ENCODE measurements around the gene RGS7.
"Not testable (repeated sequence)": the region's sequence is repeated elsewhere in the genome, so short reads cannot be mapped to it uniquely, and the experiment has no call there.

Gene RGS7

DNA sequence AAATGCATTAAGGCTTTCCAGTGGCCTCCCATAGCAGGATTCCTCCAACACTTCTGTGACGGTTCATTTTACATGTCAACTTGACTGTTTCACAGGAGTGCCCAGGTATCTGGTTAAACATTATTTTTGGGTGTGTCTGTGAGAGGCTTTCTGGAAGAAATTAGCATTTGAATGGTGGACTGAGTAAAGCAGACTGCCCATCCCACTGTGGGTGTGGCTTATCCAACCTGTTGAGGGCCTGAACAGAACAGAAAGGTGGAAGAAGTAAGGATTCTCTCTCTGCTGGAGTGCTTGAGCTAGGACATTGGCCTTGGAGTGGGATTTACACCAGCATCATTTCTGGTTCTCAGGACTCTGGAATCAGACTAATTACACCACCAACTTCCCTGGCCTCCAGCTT is 85.6 kb downstream of the RGS7 start:
- no peak for DNase-seq (ENCODE audit: low spot score)

DNA sequence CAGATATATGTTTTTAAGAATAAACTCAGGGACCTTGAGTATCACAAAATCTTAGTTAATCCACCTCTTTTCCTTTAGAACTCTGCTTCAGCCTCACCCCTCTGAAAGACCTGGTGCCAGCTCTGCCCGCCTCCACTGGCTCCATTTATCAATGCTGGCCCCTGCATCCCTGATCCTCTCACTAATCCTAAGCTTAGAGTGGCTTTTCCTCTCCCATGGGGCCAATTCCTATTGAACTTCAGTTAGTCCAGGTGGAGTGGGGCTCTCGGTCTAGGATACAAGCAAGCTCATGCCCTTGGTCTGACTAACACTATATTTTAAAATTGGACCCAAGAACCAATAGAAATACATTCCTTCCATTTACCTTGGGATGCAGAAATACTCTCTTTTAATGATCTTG is 87.0 kb downstream of the RGS7 start:
- DNase-seq (ENCODE audit: low spot score) = no peak

DNA sequence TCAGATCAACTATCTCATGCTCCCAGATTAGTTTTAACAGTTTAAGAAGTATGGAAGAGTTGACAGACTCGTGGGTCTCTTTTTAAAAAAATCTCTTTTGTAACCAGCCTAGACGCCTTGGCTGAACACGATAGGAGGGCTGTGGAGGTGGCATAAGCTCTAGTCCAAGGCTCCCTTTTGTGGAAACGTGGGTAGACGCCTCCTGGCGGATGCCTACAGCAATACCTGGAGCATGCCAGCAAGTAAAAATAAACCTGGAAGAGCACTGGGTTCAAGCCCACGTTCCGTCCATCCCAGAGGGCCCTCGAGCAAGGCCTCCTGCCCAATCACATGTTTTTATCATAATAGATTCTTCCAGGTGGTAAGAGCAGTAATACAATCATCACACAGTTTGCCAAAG is 87.9 kb downstream of the RGS7 start:
- no peak for DNase-seq (ENCODE audit: low spot score)

DNA sequence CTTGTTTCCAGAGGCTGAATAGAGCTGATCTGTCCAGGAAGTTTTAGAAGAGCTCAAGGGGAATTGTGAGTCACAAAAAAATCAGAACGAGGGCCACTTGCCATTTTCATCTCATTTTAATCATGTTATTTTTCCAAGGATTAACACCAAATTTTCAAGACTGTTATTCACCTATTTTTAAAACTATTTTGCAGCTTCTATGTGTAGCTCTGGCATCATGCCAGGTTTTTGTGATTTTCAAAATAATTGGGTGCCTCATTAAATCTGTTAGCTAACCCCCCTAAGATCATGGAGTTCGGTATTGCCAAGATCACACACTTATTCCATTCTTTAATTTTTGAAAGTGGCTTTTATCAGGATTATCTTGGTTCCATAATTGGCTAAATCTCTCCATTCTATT is 90.9 kb downstream of the RGS7 start:
- DNase-seq (ENCODE audit: low spot score) = no peak

DNA sequence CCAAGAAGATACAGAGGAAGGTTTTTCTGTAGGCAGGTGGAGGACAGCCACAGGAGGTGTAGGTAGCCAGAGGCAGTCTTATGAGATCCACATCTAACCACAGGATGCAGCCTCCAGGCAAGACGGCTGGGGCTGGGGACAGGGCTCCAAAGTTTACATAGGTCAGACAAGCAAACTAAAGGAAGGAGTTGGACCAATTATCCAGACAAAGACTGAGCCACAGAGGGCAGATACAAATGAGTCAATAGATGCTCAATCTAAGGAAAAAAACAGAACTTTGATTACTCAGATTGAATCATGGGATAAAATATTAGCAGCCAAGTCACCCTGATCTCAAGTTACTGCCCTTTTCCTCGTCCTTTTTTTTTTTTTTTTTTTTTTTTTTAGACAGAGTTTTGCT is 91.6 kb downstream of the RGS7 start:
- DNase-seq (ENCODE audit: low spot score) = no peak

DNA sequence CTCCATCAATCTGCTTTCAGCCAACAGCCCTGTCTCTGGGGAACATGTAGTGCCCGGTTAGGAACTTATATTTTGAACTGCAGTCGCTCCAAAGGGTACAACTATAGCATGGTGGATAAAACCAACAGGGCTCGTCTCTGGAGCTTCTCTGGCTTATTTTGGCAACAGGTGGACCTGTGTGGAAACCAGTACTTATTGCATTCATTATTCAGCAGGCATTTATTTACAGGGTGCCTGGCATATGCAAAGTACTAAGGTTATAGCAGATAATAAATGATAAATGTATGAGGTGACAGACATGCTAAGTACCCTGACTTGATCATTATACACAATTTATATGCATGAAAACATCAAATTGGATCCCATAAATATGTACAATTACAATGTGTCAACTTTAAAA is 93.7 kb downstream of the RGS7 start:
- no peak for DNase-seq (ENCODE audit: low spot score)

DNA sequence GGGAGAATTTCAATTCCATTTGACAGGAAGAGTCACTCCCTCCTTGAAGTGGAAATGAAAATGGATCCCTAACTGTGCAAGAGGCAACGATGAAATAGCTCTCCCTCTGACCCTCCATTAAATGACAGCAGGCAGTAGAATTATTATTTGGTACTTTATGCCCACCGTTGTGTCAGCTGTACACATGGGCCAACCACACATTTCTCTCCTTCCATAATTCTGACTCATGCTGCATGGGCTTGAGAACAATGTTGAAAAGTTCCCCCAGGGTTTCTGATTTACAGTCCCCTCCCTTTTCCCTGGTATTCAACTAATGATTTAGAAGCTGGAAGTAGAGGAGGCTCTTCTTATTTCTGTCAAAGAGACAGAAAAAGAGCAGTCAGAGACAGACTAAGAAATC is 103.5 kb downstream of the RGS7 start:
- no peak for DNase-seq (ENCODE audit: low spot score)

DNA sequence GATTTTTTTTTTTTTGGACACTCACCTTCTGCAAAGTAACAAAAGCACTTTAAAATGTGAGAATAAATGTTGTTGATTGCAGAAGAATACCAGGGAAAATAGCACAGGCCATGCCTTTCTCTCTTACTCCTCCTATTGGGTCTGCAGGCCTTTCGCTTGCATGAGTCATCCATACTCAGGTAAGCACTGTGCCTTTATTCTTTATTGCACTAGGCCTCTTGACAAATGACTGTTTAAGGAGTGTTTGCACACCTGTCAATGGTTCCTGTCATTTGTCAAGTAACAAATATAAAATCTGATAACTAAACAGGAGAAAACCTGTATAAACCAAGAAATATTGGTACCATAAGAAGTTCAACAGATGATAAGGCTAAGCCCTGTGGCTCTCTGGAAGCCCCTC is 106.5 kb downstream of the RGS7 start:
- DNase-seq (ENCODE audit: low spot score) = no peak

DNA sequence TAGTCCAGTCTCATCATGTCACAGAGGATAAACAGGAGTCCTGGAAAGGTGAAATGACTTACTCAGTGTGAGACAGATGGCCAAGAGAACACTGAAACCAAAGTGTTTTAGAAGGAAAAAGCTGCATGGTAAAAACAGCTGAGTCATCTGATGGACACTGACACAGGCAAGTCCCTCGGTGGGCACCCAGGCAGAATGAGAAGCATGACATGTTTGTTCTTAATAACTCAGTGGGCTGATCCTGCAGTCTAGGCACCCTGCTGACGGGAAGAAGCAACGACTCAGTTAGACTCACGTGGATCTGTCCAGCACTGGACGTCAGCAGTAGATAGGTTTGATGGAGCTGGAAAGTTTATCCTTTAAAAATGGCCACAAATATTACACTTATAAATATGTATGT is 116.9 kb downstream of the RGS7 start:
- DNase-seq (ENCODE audit: low spot score) = no peak

DNA sequence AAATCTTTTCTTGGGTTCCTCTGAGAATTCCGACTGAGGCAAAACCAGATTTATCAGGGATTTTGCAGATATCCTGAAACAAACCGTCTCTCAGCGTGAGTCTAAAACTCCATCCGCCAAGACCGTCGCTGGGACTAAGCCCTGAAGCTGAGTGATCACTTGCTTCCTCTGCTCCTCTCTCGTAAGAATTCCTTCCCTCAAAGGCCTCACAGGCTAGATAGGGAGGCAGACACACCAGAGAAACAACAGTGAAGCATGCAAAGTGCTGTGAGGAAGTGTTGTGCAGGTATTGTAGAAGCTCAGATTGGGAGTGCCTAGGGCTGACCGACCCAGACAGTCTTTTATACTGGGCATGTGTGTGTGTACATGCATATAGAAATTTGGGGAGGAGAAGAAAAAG is 119.1 kb downstream of the RGS7 start:
- no peak for DNase-seq (ENCODE audit: low spot score)

DNA sequence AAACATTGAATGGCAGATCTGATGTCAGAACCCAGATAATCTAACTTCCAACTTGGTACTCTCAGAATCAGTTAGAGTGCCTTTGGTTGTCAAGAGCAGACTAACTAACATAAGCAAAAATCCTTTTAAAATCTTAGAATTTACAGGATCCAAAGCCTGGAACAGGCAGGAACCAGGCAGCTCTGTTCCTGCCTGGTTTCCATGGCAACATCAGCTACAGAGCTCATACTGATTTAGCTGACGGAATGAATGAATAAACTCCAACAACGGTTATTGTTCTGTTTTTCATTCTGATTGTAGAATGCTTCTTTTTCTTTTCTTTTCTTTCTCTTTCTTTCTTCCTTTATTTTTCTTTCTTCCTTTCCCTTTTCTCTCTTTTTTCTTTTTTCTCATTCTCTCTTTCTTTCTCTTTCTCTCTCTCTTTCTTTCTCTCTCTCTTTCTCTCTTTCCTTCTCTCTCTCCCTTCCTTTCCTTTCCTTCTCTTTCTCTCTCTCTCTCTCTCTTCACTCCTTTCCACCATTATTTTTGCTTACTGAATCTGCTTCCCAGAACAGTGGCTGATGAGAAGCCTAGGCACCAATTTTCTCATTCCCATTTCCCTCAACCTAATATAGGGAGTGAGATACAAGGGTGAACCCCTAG is 121.6 kb downstream of the RGS7 start:
- DNase-seq (ENCODE audit: low spot score) = no peak

DNA sequence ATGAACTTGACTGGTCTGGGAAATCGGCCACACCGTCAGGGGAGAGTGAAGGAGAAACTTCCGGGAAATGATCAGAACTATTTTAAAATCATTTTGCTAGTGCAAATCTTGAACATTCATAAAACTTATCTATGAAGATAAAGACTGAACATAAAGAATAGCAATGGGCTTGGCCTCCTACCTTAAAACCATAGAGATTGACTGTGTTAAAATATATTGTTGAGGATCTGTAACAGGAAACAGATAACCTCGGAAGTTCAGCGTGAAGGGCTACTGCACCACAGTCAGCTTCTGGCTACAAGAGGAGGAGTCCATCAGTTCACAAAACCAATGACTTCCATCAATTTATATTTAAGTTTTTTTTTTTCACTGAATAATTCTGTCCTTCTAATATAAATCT is 127.3 kb downstream of the RGS7 start:
- DNase-seq (ENCODE audit: low spot score) = no peak

DNA sequence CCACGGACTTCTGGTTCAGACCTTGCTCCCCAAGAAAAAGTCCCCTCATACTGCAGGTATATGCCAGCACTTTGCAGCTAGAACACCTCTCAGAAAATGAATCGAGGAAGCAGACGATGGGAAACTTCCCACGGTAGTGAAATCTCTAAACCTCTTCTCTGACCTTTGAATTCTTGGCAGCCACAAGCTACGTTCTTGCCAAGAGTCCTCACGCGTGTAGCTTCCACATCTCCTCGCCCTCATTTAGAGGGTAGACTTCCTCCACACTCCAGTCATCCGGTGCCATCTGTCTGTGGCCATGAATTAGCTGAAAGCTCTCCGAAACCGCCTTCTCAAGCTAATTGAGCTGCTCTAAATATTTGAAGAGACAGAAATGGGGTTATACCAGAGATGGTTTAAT is 127.8 kb downstream of the RGS7 start:
- DNase-seq (ENCODE audit: low spot score) = no peak

DNA sequence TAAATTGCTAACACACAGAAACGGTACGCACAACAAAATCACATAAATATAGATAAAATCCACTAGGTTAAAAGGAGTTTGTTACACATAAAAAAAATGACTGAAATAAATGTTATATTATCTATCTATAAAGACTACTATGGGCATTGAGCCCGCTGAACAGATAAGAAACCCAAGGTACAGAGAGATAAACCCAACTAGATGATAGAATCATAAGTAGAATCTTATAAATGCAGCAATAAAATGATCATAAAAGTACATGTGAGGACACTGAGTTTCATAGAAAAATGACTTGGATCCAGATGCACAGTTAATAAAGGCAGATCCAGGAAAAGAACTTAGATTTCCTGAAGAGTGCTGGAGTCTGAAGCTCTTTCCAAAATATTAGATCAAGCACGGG is 128.7 kb downstream of the RGS7 start:
- no peak for DNase-seq (ENCODE audit: low spot score)

DNA sequence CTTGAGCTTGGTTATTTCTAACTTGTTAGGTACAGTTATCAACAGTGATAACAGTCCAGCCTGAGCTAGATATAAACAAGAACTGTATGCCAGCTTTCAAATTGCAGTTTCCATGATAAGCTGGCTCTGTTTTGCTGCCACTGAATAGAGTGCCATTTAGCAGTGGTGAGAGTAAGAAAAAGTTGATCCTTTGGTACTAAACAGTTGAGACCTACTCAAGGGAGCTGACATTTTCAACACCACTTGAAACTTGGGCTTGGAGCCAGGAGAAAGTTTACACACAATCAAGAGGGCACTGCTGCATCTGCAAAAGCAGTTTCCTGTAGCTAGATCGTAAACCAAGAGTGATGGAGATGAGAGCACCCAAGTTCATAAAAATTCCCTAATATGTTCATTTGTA is 131.3 kb downstream of the RGS7 start:
- DNase-seq (ENCODE audit: low spot score) = no peak

DNA sequence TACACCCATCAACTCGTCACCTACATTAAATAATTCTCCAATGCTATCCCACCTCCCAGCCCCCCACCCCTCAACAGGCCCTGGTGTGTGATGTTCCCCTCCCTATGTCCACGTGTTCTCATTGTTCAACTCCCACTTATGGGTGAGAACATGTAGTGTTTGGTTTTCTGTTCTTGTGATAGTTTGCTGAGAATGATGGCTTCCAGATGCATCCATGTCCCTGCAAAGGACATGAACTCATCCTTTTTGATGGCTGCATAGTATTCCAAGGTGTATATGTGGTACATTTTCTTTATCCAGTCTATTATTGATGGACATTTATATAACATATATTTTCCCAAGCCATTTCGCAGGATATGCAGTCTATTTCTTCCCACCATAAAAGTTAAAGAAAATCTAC is 132.8 kb downstream of the RGS7 start:
- DNase-seq (ENCODE audit: low spot score) = not testable (repeated sequence)

DNA sequence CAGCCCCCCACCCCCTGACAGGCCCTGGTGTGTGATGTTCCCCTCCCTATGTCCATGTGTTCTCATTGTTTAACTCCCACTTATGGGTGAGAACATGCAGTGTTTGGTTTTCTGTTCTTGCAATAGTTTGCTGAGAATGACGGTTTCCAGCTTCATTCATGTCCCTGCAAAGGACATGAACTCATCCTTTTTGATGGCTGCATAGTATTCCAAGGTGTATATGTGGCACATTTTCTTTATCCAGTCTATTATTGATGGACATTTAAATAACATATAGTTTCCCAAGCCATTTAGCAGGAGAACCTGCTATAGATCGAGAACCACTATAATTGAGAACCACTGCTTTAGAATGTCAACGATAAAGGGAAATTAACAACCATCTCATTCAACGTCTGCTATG is 134.2 kb downstream of the RGS7 start:
- DNase-seq (ENCODE audit: low spot score) = not testable (repeated sequence)

DNA sequence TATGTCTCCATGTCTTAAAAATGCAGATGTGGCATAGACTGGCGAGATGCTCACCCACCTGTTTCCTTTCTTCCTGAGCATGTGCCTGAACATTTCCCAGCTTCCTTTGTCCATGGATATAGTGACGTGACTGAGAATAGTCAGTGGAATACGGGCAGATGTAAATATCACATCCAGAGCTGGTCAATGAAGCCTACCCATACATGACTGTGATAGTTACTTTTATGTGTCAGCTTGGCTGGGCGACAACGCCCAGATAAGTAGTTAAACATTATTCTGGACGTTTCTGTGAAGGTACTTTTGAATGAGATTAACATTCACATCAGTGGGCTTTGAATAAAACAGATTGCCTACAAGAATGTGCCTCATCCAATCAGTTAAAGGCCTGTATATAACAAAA is 135.7 kb downstream of the RGS7 start:
- DNase-seq (ENCODE audit: low spot score) = no peak

DNA sequence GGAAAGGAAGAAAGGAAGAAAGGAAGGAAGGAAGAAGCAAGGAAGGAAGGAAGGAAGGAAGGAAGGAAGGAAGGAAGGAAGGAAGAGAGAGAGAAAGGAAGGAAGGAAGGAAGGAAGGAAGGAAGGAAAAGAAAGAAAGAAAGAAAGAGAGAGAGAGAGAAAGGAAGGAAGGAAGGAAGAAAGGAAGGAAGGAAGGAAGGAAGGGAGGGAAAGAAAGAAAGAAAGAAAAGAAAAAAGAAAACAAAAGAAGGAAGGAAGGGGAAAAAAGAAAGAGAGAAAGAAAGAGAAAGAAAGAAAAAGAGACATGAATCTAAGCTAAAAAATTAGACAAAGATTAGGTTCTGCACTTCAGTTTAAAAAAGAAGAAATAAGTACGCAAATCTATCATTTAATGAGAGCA is 136.1 kb downstream of the RGS7 start:
- DNase-seq (ENCODE audit: low spot score) = not testable (repeated sequence)

DNA sequence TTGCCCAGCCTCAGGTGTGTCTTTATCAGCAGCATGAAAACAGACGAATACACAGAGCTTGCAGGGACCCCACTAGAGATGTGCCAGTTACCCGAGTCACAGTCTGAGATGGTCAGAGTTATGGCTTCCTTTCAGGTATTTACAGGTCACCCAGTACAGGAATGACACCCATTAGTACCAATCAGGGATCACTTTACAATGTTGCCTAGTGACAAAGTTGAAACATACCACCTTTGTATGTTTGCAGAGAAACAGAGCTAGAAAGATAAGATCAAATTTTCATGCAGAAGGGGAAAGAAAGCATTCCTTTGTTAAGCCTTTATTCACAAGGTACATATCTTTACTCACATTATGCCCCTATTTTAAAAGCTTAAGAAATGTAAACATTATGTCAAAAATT is 137.6 kb downstream of the RGS7 start:
- DNase-seq (ENCODE audit: low spot score) = no peak

DNA sequence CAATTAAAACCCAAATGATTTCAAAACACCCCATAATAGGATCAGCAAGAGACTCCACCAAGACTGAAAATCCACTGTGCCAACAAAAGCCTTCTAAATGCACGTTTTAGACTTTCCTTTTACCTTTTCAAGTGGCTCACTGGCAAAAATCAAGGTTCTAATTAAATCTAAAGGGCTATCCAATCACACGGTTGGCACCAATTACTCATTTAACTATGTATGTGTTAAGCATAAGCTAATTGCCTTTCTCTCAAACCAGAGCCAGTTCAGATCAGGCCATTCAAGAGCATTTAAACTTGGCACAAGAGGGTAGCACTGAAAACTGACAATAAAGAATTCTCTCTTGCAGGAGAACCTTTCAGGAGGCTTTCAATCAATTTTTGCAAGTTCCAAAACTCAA is 139.5 kb downstream of the RGS7 start:
- DNase-seq (ENCODE audit: low spot score) = no peak

DNA sequence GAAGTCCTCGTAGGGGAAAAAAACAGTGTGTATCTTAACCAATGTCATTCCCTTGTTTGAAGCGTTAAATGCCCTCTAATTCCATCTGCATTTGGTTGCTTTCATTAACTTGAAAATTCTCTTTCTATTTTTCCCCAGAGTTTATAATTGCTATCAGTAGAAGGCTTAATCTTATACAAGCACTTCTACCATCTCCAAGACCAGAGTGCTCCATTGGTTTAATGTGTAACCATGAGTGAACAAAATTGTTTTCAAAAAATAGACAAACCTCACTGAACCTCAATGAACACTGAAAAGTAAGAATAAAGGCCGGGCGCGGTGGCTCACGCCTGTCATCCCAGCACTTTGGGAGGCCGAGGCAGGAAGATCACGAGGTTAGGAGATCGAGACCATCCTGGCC is 141.3 kb downstream of the RGS7 start:
- DNase-seq (ENCODE audit: low spot score) = no peak

DNA sequence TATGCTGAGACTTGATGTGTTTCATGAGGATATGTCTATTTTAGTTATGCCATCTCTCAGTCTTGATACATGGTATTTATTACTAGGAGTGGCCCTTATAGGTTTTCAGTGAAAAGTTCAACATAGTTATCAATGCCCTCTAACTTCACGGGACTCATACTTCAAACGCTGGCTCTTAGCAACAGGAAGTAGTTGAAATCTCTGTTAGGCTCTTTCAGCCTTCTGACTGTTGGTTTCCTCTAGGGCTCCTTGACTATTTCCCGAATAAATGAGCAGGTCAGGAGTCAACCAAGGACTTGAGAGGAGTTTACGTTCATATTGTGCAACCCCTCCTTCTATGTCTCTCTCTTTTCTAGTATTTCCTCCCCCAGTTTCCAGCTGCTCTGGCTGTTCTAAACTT is 141.8 kb downstream of the RGS7 start:
- no peak for DNase-seq (ENCODE audit: low spot score)

DNA sequence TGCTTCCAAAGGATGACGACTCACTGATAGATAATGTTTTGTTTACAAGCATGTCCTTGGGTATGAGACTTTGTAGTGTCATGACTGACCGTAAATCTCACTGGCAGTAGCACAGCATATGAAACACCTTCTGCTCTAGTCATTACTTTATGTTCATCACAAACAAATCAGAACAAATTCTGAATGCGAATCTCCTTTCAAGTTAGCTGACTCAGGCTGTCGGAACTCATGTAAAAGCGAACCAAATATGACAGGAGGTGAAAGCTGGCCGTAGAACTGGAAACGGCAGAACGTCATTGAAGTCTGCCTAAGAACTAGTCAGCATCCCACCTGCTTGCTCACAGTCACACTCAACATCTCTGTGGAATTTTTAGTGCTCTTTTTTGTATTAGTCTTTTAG is 143.9 kb downstream of the RGS7 start:
- no peak for DNase-seq (ENCODE audit: low spot score)

DNA sequence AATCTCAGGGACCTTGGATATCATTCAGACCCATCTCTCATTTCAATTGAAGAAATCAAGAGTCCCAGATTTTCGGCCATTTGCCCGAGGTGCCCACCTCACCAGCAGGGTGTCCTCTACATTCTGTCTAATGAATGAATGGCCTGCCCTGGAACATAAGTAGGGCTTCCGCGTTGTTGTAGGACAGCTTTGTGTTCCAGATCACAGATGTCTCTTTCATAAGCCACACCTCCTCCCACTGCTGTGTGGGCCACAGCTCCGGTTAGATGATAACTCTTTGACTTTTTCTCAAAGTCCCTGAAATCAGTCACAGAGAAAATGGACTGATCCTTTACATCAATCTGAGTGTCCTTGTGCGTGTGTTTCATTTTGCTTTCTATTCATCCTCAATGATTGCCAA is 144.4 kb downstream of the RGS7 start:
- DNase-seq (ENCODE audit: low spot score) = no peak

All from AG08396 (cell line).